DMS53 (cell line): ENCODE data around the gene ABHD10.
A peak's percentile ranks its signal among the peaks of the same experiment; 100 is the strongest.

Source experiments
- DNase-seq: peaks from one replicate; lab custom pipeline; 2025; lab: John Stamatoyannopoulos, UW

Gene ABHD10

GRCh38 chr3:111965484-111965883 is 13.3 kb upstream of the ABHD10 start:
- no peak for DNase-seq

- DNase-seq = no peak
These were observed 11.8 kb upstream of the ABHD10 start for GRCh38 chr3:111967068-111967467.

GRCh38 chr3:111967651-111968274 is 11.1 kb upstream of the ABHD10 start:
- peak; percentile 83 for DNase-seq

DNA sequence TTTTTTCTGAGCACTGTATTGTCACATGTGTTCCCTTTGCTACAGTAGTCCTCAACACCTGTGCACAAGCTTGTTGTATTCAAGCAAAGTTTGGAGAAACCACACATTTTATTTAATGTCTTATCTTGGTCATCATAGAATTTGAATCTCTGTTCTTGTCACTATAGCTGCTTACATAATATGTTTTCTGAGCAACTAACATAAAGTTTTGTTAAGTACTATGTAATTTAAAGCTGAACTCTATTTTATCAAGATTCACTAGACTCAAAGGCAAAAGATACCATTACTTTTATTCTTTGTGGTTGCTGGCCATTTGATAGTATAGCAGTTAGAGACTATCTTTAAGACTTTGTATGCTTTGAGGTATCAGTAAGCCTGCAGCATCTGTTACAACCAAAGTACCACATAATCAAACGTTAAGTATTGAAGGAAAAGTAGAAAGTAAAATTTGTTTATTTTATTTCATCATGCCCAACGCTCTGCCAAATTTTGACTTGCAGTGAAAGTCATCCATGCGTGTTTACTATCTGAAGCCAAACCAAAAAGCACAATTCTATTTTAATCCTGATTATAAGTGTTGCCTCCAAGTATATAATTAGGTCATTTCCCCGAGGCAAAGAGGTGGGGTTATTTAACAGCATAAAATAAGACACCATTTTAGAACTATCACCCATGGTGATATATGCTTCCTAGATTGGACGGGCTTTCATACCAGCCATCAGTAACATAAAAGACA is 10.3 kb upstream of the ABHD10 start:
- no peak for DNase-seq

DNA sequence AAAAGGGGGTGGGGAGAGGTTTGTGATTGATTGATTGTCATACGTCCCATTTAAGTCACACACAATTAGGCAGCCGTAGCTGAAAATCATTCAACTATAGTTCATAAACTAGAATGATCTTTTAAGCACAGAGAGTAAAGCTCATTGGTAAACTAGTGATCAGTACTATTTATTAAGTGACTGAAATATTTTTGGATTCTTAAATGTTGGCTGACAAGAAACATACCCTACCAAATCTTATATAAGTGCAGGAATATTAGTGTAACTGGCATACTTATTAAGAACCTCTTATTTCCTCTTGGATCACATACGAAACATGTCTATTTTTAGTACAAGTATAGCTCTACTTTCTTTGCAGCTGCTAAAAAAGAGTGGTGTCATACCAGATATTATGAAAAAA is 8.4 kb upstream of the ABHD10 start:
- DNase-seq = no peak

DNA sequence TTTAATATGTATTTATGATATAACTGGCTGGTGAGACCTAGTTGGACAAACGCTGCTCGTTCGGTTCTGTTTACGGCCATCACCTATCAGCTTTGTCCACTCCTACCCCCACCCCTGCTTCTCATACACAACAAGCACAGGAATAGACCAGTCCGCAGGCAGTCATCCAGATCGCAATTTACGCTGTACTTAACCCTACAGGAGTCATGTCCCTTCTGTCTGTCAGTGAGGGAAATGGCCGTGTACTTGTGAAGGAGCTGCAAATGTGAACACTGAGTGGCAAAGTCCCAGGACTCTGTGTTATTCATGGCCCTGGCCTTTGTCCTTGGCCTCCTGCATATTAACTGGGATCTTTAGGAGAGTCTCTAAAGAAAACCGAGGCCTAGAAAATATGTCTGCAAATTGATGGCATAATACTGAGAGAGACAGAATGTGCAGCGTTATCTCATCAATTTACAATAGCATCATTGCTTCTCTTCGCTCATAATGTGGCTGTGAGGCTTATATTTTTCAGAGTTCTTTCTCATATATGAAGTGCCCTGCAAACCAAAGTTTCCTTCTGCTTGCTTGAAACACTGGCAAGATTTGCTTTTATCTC is 7.2 kb upstream of the ABHD10 start:
- DNase-seq = no peak

GRCh38 chr3:111972891-111973290 is 5.9 kb upstream of the ABHD10 start:
- no peak for DNase-seq

GRCh38 chr3:111975131-111975530 is 3.7 kb upstream of the ABHD10 start:
- DNase-seq = no peak

DNA sequence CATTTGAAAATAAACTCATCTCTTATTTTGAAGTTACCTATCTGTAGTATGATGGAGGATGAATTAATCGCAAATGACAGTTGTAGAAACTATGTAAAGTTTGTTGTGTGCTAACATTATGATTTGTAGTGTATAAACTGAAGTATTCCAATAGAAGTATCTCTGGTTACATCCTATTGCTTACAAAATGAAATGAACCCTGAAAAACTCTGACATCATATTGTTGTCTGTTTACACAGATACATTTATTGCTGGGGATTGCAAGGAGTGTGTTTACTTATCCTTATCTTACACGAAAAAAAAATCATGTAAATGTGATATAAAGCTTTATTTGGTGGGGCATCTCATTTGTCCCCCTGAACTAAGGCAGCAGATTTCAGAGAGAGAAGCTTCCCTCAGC is 2.6 kb upstream of the ABHD10 start:
- peak; percentile 85 for DNase-seq

DNA sequence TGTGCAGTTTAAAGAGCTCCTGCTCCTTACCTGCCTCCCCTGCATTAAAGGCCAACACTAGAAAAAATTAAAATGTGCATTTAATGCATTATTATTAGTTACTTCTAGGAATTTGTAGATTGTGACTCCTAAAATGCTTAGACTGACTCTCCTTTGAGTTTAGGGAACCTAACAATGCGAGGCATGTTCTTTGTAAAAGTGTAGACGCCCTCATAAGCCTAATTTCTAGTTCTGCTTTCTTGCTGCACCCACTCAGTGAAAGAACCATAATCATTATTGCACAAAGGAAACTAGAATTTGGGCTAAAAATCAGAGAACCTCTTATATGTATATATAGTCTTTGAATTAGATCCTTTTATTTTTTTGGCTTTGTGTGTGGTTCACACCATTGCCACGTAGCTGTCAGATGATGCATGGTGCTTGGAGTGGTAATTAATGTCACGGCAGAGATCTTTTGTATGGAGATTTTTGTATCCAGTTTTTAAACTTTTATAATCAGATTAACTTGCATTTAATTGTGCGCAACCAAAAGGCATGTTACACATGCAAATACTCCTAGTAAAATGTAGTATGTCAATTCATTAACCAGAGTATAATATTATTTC is 710 bp downstream of the ABHD10 start:
- peak; percentile 17 for DNase-seq

DNA sequence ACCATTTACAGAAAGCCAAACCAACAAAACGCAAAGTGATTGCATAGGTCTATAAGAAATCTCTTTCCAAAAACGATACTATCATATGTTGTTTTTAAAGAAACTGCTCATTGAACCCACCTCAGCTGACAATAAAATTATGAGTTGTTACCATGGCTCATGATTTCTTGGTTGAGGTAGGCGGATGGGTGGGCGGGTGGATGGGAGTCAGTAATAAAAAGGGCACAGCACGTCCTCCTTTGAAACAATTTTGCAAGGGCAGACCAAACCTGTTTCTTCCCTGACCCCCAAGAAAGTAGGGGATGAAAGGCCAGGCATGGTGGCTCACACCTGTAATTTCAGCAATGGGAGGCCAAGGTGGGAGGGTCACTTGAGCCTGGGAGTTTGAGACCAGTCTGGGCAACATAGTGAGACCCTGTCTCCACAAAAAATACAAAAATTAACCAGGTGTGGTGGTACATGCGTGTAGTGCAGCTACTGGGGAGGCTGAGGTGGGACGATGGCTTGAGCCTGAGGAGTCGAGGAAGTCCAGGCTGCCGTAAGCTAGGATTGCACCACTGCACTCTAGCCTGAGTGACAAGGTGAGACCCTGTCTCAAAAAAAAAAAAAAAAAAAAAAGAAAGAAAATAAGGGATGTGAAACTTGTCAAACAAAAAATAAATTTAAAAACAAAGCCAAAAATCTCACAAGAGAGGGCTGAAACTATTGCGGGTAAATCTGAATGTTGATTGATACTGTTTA is 2.1 kb downstream of the ABHD10 start:
- DNase-seq = no peak

- no peak for DNase-seq
These were observed 2.6 kb downstream of the ABHD10 start for GRCh38 chr3:111981457-111981763.

DNA sequence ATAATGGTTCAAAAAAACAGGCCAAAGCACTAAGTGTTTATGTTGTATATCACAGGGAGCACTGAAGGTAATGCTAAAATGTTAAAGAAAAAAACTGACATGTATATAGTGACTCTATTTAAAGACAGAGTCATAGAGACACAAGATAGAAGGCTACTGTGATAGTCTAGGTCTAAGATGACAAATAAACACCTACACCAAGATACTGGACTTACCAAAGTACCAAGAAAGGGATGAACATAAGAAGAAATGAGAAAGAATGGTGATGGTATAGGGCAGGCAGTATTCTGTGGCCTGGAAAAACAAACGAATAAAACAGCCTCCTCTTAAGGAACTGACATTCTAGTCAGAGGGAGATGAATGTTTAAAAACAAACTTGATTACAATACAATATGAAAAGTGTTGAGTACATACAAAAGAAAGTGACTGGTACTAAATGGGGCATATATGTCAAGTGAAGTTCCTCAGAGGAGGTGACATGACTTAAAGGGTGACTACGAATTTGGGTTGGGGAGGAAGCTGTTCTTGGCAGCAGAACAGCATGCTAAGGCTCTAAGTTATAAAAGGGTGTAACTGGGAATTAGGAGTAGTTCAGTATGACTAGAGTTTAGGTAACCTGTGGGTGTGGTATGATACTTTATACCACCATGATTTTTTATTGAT is 5.9 kb downstream of the ABHD10 start:
- no peak for DNase-seq

- no peak for DNase-seq
These were observed 8.0 kb downstream of the ABHD10 start for GRCh38 chr3:111986800-111987199.

DNA sequence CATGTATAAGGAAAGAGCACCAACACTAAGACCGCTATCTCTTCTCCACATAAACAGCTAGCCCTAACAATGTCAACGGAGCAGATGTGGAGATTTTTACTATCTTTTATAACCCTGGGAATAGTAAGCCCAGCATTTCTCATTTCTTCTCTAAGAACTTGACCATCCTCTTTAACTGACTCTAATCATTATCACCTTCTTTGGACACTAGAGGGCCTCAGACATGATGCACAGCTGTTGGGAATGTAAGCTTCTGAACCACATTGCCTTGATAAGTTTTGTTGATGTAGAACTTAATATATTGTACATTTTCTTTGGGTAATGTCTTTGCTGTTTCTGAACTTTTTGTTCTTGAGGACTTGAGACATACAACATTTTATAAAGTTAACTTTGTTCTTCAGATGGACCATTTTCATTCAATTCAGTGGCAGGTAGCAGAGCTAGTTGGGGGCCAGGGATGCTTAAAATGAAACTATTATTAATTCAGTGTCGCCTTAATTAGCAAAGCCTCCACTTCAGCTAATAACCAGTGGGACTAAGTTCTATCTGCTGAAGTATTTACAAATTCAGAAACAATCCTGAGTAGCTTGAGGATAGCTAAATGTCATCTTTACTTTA is 10.3 kb downstream of the ABHD10 start:
- DNase-seq = peak; percentile 79

- DNase-seq = no peak
These were observed 14.2 kb downstream of the ABHD10 start for GRCh38 chr3:111993038-111993437.

DNA sequence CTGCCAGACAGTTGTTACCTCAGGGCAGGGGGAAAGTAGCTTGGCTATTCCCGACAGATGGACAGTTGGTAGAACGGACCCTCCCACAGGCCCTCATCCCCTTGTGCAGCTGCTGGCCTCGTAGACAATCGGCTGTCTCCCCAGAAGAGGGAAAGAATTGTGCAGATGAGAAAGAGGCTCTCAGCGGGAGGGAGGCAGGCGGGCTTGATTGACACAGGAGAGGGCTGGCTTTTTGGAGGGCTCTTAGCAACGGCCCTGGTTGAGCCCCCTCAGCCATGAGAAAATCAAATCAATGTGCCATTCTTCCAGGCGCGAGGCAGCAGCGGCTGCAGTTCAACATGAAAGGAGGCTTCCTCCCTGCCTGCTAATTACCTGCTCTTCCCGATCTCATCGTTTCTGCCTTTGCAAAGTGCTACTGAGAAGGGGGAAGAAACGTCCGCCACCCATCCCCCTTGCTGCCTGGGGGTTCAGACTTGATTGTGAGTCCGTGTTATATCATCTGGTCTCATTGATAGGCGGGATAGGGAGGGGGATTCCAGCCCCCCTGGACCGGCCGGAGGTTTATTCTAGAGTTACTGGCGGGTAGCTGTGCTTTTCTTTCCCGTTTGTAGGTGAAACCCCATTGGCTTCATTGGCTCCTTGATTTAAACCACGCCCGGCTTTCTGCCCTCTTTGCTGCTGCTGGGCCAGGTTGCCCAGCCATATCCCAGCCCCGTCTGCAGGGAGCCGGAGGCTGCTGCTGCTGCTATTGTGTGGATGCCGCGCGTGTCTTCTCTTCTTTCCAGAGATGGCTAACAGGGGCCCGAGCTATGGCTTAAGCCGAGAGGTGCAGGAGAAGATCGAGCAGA is 20.0 kb downstream of the ABHD10 start, which contains the start of gene TAGLN3:
Gene TAGLN3, plus strand, starts transcription at position 287 of the 848 bp plus-strand sequence. Its CDS starts 501 bp downstream, at position 788.
- DNase-seq = peak; percentile 72

- DNase-seq = no peak
These were observed 20.9 kb downstream of the ABHD10 start for GRCh38 chr3:111999484-112000324.

DNA sequence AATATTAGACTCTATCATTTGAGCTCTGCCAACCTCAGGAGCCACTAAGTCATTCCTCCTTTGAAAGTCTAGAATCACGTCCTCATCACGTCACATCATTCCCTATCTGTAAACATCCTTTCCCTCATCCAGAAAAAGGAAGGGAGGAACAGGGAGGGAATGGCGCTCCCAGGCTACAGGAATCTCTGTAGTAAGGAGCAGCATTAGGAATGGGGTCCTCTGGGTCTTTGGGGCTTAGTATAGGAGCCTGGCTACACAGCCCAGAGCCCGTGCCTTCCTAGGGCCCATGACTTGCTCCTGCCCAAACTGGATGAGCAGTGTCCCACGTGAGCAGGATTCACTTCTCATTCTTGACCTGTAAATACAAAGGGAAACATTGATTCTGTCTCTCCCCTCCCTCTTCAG is 21.5 kb downstream of the ABHD10 start:
- DNase-seq = no peak
